GDM1 (cell line): ENCODE measurements around the gene TTF2.

Experiments used
- DNase-seq: peaks from one replicate; lab custom pipeline; 2025; lab: John Stamatoyannopoulos, UW

TTF2 gene

DNA sequence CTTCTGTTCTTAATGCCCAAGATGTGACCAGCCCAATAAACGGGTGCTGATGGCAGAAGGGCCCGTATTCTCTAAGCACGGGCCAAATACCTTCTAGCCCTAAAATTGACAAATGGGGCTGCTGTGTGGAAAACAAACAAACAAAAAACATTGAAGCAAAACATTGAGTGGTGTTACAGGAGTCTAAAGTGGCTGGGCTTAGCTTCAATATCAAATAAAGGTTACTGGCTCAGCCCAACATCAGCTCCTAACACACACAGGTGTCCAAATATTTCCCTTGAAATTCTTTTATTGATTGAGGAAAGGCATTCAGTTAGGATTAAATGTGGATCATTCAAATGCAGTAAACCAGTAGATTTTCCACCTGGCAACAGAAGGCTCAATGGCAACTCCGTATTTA, 13.3 kb upstream of the TTF2 start:
- no peak for DNase-seq

DNA sequence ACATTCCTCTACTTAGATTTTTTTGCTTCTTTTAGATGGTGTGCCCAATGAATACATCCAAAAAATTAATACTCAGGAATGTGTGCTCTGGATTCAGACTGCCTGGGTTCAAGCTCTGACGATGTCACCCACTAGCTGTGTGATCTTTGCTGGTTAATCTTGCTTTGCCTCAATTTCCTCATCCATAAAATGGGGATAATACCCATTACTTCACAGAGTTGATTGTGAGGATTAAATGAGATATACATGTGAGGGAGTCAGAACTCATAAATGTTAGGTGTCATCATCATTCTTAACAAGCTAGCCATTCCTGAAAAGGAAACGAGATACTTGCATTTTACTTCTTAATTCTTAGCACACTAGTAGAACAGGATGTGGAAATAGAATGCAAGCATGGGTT, 12.9 kb upstream of the TTF2 start:
- DNase-seq, result no peak

DNA sequence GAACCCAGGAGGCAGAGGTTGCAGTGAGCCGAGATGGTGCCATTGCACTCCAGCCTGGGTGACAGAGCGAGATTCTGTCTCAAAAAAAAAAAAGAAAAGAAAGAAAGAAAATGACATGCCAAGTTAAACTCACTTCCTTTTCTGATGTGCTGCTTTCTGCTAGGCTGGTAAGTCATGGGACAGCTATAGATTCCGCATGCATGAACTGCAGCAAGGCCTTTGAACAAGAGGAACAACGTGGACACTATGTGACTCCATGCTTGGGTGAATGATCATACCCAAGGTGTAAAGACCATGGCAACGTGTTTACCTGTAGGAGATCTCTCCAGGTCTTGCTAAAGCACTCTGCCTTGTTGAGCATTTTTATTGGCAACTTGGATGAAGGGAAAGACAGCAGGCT, 10.3 kb upstream of the TTF2 start:
- DNase-seq, result no peak

DNA sequence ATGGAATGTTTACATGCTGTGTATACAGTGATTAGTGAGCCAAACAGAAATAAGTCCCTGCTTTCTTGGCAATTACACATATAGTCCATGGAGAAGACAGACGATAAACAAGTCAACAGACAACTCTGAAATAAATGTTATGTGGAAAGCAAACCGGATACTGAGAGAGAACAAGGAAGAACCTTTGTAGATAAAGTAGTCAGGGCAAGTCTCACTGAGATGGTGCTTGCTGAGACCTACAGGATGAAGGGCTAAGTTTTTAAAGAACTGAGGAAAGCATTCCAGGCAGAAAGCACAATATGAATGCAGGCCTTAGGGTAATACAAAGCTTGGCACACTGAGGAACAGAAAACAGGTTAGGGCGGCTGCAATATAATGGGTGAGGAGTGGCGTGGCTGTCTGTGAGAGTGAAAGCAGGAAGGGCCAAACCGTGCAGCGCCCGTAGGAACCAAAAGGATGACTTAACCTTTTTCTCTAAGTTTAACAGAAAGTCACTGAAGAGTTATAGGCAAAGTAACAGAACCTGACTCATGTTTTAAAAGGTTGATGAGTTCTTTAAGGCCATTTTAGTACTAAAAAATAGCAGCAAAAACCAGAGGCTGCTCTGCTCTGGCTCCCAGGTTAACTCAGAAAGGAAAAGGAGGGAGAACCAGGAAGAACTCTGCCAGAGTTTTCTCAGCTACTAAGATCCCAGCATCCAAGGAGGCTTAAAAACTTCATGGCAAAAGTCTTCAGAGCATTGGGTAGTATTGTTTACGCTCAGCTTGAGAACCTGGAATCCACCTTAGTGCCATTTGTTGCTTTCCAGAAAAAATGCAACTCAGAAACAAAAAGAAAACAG, 8.7 kb upstream of the TTF2 start:
- DNase-seq, result peak; percentile 32

DNA sequence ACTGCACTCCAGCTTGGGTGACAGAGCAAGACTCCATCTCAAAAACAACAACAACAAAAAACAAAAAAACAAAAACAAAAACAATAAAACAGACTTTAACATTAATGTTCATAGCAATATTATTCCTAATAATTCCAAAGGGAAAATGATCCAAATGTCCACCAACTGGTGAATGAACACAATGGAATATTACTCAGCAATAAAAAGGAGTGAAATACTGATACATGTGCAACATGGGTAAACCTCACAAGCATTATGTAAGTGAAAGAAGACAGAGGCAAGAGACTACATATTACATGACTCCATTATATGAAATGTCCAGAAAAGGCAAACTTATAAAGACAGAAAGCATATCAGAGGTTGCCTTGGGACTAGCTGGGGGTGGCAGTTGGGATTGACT, 6.1 kb upstream of the TTF2 start:
- no peak for DNase-seq

DNA sequence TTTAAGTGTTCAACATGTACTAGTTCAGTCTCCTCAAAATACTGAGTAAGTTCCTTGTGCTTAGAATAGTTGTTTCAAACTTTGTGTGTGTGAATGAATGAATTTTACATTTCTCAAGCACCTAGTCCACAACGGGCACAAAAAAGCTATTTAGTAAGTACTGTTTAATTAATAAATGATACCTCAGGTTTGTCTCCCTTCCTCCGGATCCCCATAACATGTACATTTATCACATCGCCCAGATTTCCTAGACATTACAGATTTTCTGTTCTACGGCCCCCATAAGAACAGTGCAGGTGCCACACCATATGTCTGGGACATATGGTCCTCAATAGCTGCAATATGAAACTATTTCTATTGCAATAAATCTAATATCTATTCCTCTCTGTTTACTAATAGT, 1.3 kb upstream of the TTF2 start:
- DNase-seq, result no peak

DNA sequence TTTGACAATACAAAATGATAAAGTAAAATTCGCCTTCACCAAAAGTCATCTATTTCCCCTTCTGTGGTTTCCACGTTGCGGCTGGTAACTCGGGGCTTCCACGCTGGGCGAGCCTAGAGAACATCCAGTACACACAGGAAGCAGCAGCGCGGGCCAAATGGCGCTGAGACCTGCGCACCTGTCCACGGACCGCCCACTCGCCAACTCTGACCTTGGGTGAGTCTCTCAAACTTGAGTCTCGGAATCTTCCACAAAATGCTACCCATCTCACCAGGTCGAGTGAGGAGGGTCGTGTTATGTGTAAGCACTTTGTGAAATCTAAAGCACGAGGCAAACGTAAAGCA, 820 bp upstream of the TTF2 start:
- DNase-seq, result peak; percentile 72

DNA sequence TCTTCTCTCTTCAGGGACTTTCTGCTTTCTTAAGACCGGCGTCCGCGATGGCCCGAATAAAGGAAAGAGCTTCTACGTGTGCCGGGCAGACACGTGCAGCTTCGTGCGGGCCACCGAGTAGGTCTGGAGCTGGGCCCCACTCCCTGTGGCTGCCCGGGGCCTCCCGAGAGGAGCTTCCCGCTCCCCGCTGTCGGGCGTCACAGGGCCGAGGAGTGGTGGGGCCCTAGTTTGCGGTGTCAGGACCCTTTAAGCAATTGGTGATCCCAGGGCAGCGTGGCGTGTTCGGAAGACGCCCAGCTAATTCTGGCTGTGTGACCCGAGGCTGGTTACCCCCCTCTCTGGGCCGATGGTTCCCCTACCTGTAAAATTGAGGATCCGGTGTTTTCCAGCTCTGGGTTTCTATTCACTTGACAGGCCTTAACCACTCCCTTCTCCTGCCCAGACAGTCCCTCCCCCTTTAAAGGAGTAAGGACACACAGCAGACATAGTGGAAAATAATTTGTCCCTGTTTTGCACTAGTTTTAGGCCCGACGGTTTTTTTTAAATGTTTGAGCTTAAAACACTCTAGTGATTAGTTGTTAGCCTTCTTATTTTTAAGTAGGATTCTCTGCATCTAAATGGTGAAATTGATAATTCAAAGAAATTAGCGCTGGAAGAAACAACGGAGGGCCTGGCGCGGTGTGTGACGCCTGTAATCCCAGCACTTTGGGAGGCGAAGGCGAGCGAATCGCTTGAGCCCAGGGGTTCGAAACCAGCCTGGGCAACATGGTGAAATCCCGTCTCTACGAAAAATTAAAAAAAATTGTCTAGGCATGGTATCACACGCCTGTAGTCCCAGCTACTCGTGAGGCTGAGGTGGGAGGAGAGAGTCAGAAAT, 553 bp downstream of the TTF2 start:
- DNase-seq, result no peak

DNA sequence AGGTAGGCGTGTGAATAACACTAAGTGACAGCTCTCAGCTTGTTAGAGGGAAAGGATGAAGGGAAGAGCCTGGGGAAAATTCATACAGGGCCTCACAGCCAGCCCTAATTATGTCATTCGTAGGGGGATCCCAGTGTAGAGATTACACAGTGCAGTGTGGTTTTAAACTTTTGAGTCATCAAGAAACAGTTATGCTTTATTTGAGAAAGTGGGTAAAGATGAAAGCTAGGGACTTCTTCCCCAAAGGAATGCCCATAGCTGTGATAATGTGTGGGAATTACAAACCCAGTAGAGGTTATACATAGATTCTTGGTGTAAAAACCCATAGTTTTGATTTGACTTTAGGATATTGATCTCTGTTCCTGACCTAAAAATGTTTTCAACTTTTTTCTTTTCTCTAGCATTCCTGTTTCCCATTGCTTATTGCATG, 1.9 kb downstream of the TTF2 start:
- no peak for DNase-seq

DNA sequence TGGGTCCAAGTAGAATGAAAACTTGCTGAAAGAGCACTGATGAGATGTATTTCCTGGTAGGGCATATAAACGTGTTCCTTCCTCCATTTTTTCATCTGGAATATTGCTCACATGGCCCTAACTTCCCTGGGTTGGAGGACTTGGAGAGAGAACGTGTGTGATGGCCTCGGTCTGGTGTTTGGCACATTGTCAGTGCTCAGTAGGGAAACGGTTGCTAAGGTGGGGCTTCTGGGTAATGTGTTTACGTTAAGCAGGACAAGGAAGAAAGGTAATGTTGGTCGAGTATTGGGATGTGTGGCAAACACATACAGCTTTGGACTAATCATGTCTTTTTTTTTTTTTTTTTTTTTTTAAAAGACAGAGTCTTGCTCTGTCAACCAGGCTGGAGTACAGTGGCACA, 6.2 kb downstream of the TTF2 start:
- no peak for DNase-seq

DNA sequence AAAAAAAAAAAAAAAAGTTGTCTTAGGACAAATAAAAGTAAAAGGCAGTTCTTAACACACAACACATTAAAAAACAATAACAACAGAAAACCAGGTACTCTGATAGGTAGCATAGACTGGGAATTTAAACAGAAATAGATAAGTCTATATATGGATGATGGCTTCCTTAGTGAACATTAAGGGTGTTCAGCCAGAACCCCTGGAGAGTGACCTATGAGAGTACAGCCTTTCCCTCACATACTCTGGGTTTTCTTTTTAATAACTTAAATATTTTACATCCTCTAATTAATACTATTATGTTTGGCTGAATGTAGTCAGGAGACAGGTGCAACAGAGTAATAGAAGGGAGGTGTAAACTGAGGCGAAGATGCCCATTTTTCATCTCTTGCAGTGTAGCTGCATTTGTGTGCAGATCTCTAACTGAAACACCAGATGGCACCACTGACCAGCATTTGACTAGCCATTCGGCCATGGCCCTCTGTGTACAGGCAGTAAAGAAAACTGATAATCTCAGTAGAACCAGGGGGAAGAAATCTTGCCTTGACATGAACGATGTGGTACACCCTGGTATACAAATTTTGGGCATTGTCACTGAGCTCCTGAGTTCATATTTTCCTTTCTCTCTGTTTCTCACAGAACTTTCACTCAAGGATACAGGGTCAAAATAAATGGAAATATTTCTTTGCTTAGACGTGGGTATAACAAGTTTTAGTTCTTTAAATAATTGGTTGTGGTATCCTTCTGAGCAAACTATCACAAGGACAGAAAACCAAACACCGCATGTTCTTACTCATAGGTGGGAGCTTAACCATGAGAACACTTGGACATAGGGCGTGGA, 7.6 kb downstream of the TTF2 start:
- DNase-seq, result peak; percentile 18

DNA sequence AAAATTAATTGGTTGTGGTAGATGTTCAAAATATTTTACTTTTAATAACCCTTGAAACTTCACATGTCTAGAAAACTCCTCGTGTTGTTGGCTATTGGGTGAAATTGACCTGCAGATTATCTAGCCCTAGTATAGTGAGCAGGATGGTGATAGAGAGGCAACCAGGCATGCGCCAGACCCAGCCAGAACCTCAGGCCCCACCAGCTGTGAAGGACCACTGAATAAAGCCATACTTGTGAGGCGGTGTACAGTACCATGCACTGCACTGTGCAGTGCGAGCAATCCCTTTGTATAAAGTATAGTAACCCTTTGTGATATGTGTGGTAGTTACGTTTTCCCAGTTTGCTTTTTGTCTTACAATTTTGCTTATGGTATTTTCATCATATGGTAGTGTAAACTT, 8.5 kb downstream of the TTF2 start:
- no peak for DNase-seq

DNA sequence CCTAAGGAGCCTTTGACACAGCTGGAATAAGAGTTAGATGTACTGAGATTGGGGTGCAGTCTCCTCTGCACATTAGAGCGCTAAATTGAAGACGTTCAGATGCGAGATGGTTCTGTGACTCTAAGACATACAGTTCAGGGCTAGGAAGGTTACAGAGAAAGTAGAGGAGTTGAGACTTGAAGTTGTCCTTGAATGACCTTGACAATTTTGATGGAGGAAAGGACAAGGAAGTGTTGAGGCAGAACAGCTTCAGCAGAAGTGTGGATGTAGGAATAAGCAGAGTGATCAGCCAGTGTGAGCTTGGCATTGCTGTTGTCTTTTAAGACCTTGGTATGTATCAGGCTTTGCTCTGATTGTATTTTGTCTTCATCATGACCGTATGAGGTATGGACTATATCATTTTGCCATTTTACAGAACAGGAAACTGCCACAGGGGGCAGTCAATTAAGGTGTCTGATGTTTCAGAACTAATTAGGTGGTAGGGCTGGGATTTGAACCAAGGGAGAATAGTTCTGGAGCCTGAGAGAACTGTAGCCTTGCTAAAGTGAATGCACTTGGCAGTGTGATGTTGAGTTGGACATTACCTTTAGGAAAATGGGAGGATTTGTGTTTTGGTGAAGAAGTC, 9.2 kb downstream of the TTF2 start:
- DNase-seq, result no peak

DNA sequence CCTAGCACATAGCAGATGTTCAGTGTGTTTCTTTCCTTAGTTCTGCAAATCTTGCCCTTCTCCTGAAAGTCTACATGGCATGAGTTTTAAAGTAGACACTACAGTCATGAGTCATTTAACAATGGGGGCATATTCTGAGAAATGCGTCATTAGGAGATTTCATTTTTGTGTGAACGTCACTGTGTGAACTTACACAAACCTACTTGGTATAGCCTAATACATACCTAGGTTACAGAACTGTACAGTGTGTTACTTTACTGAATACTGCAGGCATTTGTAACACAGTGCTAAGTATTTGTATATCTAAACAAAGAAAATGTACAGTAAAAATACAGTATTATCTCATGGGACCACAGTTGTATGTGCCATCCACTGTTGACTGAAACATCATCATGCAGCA, 10.0 kb downstream of the TTF2 start:
- DNase-seq, result no peak

DNA sequence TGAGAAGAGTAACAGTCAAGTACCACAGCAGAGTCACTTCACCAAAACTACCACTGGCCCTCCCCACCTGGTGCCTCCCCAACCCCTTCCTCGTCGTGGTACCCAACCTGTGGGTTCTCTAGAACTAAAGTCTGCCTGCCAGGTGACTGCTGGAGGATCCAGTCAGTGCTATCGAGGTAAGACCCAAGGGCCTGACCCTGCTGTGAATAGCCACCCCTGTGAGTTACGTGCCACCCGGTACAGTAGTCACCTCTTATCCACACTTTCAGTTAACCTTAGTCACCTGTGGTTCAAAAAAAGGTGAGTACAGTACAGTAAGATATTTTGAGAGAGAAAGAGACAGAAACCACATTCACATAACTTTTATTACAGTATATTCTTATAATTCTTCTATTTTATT, 16.5 kb downstream of the TTF2 start:
- no peak for DNase-seq

DNA sequence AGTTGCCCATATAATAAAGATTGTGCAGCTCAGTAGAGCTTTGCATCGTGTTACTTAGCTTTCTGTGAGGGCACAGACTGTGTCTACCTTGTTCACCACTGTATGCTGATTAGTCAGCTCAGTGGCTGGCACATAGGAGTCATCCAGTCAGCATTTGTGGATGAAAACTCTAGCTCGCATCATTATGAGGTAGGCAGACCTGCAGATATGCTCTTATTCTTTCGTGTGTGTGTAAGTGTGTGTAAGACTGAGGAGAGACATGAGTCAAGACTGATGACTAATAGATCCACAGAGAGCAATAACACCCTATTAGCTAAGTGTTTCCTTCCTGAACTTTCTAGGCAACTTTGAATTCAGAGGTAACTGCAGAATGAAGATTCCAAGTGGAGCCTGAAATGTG, 17.1 kb downstream of the TTF2 start:
- DNase-seq, result no peak

DNA sequence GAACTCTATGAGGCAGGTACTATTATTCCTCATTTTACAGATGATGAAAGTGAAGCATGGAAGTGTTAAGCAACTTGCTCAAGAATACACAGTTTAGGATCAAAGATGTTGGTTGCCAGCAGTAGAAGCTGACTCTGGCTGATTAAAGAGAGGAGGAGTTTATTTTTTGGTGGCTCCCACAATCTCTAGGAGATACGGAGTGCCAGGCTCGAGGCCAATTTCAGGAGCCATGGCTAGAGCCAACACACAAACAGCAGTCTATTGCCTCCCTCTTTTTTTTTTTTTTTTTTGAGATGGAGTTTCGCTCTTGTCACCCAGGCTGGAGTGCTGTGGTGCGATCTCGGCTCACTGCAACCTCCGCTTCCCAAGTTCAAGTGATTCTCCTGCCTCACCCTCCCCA, 19.6 kb downstream of the TTF2 start:
- no peak for DNase-seq

DNA sequence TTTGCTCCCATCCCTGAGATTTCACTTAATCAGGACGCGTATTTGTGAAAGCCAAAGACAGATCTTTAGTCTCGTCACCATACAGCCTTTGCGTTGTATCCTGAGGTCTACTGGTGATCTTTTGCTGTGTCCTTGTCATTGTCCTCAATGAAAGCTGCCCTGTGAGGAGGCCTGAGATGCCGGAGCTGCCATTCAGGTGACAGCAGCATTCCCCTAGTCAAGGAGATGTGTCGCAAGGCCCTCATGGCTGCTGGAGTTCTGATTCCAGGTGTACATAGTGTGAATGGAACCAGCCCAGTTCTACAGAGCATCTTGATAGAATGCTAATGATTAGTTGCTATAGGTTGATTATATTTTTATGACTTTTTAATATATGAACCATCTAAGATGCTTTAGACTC, 24.1 kb downstream of the TTF2 start:
- no peak for DNase-seq

DNA sequence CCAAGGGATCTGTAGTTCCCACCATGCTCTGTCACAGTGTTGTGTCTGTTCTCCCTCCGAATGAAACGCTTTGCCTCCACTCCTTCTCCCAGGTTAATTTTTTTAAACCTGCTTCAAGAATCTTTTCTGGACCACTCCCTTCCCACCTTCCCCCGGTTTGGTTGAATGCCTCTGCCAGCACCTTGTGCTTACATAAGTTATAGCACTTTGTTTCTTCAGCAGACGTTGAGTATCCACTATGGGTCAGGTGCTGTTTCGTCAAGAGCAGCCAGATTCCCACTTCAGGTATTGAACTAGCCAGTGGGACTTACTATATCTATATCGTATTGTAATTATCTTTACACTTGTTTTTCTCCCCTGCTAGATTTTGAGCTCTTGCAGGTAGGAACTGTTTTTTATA, 27.6 kb downstream of the TTF2 start:
- DNase-seq, result no peak

DNA sequence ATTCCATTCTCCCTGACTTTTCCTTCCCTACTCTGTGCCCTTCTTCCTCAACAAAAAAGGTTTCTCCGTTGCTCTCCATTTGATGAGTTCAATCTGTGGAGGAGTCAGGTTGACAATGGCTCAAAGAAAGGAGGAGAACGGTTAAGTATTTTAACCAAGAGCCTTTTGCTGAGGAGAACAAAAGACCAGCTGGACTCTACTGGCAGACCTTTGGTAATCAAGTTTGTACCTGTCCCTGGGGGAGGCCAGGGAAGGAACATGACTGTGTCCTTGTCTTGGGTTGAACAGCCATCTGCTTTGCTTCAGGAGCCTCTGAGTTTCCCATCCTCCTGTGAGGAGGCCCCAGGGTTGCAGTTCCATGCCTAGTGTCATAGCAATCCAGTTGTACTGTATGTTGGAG, 29.9 kb downstream of the TTF2 start:
- DNase-seq, result no peak

DNA sequence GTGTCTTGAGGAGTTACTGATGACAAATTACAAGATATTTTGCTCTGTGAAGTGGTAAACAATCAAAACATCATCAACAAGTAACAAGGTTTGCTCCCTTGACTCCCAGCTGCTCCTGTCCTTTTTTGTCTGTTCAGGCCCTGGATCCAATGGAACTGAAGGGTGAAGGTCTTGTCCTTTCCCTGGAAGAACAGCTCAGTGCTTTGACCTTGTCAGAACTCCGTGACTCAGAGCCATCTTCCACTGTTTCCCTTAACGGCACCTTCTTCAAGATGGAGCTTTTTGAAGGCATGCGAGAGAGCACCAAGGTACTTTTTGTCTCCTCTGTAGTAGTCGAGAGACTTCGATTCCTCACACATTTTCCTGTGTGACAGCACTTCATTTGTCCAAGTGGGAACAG, 32.5 kb downstream of the TTF2 start:
- no peak for DNase-seq

DNA sequence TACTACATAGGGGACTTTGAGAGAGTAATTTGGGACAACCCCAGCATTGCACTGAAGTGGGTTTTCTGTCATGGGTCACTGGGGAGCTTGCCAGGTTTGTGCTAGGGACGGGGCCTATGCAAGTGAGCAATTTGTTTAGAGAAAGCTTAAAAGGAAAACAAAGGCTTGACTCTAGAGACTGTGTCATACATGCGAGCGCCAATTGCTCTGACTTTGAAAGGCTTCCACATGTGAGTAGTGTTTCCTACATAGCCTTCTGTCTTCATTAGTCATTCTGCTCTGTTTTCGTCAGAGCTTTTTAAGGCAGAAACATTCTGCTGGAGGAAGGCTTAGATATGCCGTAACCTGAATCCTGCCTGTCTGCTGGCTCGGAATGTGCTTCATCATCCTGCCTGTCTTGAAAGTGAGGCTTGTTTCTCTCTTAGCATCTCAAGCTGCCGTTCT, 33.0 kb downstream of the TTF2 start:
- DNase-seq, result no peak
